NCI-H345 treated with DMSO at 0.1 percent for 48 hours (cell line): ENCODE results near the gene RHEB.

ENCODE experiments used
- DNase-seq: peaks from one replicate; lab custom pipeline; 2025; ENCODE audit not compliant: unreplicated experiment; lab: John Stamatoyannopoulos, UW

Gene RHEB

DNA sequence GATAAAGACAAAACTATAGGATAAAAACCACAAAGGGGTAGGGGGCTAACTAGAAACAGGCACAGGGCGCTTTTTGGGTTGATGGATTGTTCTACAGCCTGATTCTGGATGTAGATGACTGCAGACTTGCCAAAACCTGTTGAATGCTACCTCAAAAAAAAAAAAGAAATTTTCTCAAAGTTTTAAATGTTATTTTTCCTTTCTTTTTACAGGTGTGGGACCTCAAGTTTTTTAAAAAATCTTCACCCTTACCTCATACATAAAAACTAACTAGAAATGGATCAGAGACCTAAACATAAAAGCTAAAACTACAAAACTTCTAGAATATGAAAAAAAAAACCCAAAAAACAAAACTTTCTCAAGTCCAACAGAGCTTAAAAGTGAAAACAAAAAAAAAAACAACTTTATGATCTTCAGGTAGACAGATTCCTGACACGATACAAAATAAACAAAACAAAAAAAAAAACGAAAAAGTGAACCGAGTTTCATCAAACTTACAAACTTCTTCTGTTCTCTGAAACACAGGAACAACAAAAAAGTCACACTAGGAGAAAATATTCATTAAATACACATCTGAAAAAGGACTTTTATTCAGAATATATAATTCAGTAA is 14.9 kb downstream of the RHEB start:
- DNase-seq: no peak

DNA sequence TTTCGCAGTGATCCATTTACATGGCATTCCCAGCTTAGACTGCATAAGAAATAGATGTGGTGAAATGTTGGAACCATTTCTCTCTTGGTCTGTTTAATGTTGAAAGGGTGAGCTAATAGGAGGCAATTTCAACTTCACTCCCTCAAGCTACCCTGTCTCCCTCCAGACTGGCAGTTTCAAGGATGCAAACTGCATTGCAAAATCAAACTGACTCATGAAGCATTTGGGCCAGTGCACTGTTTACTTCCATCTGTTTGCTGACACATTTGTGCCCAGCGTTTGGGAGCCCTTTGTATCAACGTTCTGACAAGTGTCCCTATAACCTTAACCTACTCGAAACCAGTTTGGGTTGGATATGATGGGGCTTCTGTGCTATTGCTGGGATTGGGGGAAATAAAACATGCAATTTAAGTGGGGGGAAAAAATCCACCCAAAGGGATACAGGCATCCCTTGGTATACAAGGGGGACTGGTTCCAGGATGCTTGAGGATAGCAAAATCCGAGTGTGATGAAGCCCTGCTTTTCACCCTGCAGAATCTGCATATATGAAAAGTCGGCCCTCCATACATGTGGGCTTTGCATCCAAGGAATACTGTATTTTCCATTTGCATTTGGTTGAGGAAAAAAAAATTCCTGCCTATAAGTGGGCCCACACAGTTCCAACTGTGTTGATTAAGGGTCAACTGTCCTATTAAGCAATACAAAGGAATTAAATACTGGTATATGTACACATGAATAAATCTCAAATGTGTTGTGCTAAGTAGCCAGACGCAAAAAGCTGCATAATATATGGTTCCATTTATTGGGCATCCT is 15.6 kb downstream of the RHEB start:
- no peak for DNase-seq

DNA sequence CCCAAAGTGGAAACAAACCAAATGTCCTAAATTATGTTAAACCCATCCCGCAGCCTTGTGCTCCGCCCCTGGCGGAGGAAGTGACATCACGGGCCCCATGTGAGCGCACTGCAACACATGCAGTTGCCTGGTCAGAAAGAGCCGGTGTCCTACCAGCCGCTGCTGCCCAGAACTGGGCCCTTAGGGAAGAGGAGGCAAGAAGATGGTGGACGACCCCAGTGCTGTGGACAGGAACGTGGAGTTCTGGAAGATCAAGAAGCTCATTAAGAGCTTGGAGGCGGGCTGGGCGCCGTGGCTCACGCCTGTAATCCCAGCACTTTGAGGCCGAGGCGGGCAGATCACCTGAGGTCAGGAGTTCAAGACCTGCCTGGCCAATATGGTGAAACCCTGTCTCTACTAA is 18.0 kb downstream of the RHEB start:
- no peak for DNase-seq

DNA sequence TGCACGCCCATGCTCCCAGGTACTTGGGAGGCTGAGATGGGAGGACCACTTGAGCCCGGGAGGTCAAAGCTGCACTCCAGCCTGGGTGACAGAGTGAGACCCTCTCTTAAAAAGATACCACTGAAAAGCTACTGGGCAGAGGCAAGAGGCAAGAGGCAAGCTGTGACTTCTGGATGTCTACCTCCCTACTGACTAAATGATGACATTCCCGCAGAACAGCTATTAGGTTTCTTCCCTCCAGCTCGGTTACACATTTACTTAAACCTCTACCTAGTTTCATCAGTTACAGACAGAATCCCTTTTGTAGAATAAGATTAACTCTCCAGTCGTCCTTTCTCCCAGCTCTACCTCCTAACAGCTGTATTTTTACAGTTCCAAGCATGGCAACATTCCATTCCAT is 21.2 kb downstream of the RHEB start:
- DNase-seq: no peak

DNA sequence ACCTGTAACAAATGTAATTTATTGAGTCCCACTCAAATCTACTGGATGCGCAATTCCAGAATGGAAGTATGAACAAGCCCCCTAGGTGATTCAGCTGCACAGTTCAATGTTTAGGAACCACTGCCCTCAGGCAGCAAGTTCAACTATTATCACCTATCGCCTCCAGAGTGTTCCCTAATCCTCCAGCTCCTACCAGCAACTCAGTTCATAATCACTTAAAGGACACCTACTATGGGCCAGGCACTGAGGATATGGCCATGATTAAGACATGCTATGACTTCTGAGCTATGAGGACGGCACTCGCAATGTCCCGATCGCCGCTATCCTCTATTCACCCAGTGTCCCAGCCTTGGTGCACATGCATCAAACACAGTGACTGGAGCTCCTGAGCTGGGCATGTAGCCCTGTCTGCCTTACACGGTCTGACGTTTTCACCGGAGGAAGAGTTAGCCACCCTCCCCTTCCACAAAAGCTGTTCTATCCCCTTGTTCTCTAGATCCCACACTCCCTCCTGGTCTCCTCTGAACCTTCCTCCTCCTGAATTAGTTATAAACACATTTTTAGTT is 22.3 kb downstream of the RHEB start:
- no peak for DNase-seq

DNA sequence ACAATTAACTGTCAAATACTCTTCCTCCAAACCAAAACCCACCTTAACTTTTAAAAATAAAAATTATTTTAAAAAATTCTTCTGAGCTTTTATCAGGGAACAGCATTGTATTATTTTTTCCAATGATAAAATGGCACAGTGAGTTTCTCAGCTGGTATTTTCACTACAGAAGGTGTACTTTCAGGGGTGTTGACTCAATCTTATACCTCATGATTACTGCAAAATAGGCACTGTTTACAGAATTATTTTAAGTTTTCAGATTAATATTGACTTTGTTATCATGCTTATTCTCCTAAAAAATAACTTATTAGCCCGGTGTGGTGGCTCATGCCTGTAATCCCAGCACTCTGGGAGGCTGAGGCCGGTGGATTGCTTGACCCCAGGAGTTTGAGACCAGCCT is 24.3 kb downstream of the RHEB start:
- DNase-seq: no peak

DNA sequence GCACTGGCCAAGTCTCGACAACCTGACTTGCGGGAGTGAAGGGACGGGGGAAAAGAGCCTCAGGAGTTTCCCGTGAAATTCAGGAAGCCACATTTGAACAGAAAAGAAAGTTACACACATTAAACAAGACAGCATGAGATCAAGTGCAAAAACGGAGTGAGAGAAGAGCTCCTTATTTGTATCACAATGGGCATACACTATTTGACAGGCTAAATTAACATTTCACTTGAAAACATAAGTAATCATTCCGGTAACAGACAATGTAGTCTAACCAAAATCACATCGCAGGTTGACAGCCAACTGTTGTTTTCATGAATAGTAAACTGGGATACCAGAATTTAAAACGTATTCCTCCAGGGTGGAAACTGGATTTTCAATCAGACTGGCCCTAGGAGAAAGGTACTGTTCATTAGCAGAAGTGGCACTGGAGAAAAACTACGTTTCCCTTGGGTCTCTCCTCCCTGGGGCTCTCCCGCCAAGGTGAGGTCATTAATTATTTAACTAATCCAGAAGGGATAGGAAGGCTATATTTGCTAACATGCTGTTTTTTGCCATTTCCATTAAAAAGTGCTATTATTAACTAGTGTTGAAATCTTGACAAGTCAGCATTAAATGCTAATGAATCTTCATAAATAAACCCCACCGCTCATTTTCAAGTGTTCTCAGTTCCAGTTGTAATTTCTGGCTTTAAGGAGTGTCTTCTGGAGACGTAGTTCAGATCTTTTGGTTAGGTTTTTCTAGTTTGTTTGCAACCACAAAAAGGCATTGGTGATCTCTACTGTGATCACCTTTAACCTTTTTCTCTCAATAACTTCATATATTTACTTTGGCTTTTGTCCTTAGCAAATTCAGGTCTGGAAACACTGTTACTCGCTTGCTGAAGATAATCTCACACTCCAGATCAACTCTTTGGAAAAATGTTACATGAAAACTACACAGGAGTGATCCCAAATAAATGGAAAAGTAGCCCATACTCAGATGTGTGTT is 25.1 kb downstream of the RHEB start:
- DNase-seq: no peak

DNA sequence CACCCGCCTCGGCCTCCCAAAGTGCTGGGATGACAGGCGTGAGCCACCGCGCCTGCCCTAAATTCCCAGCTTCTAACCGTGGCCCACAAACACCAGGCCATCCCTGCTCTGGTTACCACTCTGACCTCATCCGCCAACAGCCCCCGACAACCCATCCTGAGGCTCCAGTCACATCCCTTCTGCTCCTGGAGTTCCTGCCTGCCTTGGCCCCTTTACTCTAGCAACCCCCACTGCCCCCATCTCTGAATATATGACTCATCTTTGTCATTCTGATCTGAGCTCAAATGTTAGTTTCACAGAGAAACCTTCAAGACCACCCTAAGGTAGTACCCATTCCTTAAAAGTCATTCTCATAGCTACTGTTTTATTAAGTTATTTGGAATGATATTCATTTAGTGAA is 26.6 kb downstream of the RHEB start:
- DNase-seq: no peak

DNA sequence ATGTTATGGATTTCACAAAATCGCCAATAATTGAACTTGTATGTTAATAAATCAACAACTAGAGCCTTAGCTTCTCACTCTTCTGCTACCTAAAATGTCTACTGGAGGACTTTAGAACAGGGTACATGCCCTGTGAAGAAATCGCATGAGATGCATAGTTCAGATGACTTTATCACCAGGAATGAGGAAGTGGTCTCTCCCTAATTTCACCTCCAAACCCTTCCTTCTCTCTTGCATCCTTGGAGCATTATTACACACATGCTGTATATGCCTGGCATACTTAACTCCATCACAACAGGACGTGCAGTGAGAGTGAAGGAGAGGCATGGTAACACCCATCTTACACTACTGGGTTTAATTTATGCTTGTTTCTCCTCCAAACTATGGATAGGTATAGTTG is 27.8 kb downstream of the RHEB start:
- no peak for DNase-seq

DNA sequence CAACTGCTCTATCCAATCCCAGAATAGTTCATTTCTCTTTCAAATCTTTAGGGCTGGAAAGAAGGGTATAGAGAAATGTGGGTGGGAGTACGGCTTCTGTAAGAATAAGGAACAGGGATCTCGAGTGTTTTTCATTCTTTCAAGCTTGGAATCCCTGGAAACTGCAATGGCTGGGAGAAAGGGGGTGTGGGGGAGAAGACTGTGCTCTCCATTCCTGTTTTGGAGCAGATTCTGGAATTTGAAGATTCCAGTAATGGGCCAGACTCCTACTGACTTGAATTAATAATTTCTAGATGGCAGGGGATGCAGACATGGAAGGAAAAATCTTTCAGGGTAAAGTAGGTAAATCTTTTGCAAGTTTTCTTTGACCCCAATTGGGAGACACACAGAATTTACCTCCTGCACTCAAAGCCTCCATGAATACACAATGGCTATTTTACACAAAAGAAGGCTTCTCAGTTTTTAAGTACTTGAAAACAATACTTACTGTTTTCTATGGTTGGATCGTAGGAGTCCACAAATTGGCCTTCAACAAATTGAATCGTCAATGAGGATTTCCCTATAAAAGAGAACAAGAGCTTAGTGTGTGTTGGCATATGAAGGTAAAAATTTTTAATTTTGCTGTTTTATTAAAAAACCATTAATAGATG is 29.1 kb downstream of the RHEB start:
- DNase-seq: no peak

DNA sequence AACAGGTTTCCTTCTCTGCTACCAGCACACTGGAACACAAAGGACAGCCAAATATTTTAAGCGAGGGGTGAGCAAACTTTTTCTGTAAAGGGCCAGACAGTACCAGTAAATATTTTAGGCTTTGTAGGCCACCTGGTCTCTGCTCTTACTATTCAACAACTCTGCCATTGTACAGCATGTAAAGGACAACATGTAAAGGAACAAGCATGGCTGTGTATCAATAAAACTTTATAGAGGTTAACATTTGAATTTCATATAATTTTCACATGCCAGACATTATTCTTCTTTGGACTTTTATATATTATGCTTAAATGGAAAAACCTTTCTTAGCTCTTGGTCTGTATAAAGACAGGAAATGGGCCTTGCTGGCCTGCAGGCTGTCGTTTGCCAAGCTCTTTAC is 30.2 kb downstream of the RHEB start:
- DNase-seq: no peak

DNA sequence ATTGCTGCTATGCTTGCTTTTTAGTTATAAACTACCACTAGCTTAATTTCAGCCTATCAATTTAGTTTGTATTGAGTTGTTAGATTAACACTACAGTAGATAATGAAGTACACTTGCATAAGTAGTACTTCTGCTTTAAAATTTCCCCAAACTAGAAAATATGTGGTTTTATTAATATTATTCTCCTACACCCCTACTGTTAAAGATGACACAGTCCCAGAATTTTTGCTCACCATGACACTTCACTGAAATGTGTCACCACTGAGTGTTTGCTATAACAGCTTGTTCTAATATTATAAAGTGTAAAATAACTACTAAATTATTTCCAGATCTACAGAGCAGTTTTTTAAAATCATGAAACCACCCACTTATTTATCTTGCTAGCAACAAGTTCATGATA is 31.6 kb downstream of the RHEB start:
- no peak for DNase-seq

DNA sequence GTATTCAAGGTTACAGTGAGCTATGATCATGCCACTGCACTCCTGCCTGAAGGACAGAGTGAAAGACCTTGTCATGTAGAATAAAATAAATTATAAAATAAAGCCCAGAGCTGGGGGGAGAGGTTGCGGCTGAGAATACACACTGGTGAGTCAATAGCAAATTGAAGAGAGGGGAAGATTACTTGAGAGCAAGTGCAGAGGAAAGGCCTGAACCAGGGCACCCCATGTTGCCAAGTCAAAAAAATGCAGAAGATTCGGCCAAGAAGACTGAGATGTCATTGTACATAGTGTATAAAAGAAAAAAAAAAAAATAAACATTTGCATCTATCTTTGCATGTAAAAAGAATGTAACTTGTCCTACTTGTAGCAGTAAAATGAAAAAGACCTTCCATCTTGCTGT is 32.5 kb downstream of the RHEB start:
- no peak for DNase-seq

DNA sequence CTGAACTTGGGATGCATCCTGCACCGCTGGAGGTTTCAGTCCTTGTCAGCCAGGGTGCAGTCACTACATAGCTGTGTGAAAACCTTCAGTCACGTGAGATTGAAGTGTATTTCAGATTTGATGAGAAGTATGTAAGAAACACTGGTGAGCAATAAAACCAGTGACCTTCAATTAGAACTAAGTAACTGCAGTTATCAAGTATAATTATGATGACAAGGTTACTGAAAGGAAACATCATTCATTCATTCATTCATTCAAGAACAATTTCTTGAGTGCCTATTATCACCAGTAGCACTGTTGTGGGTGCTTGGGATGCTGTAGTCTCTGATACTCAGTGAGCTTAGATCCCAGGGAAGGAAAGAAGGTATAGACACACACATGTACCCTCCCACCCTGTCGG is 33.6 kb downstream of the RHEB start:
- no peak for DNase-seq

DNA sequence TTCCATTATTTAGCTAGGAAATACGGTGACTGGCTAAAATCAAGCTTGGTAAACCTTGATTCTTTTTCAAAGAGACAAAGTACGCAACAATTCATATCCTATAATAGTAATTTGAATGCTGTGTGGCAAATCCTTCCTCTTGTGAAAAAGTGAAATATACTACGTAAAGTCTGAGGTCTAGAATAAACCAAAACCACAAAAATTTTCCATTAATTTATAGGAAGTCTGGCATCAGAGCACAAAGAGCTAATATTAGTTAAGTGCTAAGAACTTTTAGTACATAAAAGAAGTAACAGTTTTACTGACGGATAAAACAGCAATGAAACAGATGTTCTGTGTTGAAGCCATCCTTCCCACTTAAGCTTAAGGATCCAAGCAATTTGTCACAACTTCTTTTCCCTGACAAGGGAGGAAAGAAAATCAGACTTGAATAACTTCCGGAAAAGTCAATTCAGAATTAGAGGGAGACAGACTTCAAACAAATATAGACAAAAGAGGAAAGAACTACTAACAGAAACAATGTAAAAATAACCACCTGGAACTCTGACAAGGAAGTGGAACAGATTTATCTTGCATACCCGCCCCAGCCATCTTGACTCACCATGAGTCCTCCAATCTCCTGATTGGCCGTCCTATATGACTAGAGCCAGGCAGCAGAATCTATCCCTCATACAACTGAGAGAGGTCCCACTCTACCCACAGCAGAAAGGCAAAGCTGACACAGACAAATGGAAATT is 34.6 kb downstream of the RHEB start:
- no peak for DNase-seq

DNA sequence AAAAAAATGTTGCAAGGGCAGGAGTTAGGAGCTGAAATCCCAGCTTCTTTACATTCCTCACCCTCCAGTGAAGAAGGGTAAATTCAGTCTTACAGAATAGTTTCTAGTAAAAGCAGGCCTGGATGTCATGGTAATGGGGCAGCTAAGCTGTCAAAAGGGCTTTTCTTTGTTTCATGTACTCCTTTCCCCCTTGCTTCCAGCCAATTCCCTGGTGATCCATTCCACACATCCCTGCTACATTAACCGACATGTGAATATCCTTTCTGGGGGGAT is 36.0 kb downstream of the RHEB start:
- DNase-seq: no peak

DNA sequence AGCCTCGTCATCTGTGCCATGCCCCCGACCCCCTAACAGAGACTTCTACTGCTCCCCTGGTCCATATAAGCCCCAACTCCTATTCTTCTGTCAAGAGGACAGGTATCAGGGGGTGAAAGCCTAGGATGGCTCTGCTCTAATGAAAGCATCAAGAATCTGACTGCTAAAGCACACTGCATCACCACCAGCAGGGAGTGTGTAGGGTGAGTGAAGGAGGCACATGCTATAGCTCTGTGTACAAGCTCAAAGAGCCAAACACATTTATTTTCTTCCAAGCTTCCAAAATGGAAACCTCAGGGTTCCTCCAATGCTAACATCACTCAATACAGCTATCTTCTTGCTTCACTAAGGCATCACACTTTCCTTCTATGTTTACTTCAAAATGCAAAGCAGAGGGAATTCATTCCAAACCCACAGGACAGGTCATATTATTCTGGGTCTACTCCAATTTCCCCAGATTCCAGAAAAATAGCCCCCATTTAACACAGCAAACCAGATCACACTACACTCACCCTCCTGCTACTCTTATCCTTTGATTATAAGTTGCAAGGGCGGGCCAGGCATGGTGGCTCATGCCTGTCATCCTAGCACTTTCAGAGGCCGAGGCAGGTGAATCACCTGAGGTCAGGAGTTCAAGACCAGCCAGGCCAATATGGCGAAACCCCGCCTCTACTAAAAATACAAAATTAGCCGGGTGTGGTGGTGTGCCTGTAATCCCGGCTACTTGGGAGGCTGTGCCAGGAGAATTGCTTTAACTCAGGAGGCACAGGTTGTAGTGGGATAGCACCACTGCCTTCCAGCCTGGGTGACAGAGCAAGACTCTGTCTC is 36.6 kb downstream of the RHEB start:
- no peak for DNase-seq

DNA sequence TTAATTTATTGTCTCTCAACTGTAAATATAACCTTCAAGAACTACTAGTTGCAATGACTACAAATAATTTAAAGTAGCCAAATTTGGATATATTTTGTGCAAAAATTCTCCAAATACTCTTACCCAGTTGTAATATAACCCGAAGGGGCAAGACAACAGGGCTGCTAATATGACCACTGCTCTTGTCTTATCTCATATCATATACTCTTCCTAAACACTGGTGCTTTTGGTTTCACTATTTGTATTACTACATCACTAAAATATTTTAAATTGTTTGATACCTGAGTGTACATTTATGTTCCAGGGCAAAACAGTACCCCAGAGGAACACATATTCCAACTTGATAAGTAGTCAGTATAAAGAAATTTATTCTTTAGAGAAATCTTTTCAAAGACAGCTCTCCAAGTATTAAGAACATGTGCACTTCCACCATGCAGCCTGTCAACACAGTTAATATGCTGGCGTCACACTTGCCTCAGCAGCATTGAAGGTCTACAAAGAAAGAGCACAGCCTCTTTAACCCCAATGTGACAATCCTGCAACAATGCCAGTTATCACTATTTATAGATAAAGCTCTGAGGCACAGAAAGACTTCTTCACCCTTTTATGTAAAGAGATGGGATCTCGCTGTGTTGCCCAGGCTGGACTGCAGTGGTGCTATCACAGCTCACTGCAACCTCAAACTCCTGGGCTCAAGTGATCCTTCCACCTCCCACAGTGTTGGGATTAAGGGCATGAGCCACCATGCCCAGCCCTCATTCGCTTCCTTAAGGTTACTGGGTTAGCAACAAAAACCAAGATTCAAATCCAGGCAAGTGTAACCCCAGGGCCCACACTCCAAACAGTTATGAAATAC is 37.8 kb downstream of the RHEB start:
- no peak for DNase-seq

DNA sequence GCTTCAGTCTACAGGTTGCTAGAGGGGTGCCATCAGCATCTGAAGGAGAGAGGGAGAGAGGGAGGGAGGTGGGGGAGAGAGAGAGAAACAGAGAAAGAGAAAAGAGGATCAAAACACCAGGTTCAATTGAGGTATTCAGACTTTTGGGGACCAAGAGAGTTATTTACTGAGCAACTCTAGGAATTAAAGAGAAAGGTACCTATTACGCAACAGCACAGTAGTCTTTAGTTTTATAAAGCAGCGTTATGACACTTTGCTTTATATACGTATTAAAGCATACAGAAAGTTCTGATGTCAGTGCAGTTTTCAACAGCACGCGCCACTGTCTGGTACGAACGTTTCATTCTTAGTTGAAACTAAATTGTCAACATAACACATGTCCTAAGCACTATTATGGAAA is 41.8 kb downstream of the RHEB start:
- DNase-seq: no peak
